Neural progenitor cell (in vitro differentiated cells): ENCODE measurements around the gene GSTA5. TPM values are rescaled to one million over a fixed set of nuclear protein-coding genes. Genes with fewer than 3 reads are reported as not detected.
"Not testable (repeated sequence)": the region's sequence is repeated elsewhere in the genome, so short reads cannot be mapped to it uniquely, and the experiment has no call there.

Experiments used
- DNase-seq: peaks from one replicate; pipeline ENCODE4 v3.0.0-alpha.2; 2016; ENCODE audit warnings: low spot score
- H2AFZ ChIP-seq: fragments of 200-600 bp; sonication (generic); replicated peaks from 2 replicates; pipeline ENCODE4 v1.6.1; 2016; ENCODE audit warnings: antibody characterized with exemption
- H3F3A ChIP-seq: fragments of 200-600 bp; sonication (generic); 2 replicates; pipeline ENCODE4 v1.6.1; 2016; ENCODE audit warnings: antibody characterized with exemption, low read depth
- H3K27ac ChIP-seq: fragments of 200-600 bp; sonication (generic); 2 replicates; pipeline ENCODE4 v1.5.1; 2016; ENCODE audit warnings: mild to moderate bottlenecking
- H3K27me3 ChIP-seq: fragments of 200-600 bp; sonication (generic); 2 replicates; pipeline ENCODE4 v1.6.1; 2016; ENCODE audit warnings: mild to moderate bottlenecking, moderate library complexity
- H3K36me3 ChIP-seq: fragments of 200-600 bp; sonication (generic); 2 replicates; pipeline ENCODE4 v1.5.1; 2016
- H3K4me1 ChIP-seq: fragments of 200-600 bp; sonication (generic); 2 replicates; pipeline ENCODE4 v1.6.1; 2016; ENCODE audit warnings: mixed run types
- H3K4me2 ChIP-seq: fragments of 200-600 bp; sonication (generic); 2 replicates; pipeline ENCODE4 v1.6.1; 2016
- H3K4me3 ChIP-seq: fragments of 200-600 bp; sonication (generic); 2 replicates; pipeline ENCODE4 v1.5.1; 2016
- H3K79me2 ChIP-seq: fragments of 200-600 bp; sonication (generic); 2 replicates; pipeline ENCODE4 v1.6.1; 2016; ENCODE audit warnings: low read depth
- H3K9ac ChIP-seq: fragments of 200-600 bp; sonication (generic); 2 replicates; pipeline ENCODE4 v1.6.1; 2016
- H3K9me3 ChIP-seq: fragments of 200-600 bp; sonication (generic); 2 replicates; pipeline ENCODE4 v1.5.1; 2016; ENCODE audit warnings: low read depth
- H4K20me1 ChIP-seq: fragments of 200-600 bp; sonication (generic); 2 replicates; pipeline ENCODE4 v1.6.1; 2016; ENCODE audit warnings: low read depth
- H3K27ac Mint-ChIP-seq: 3 replicates; pipeline ENCODE4 v1.8.0; 2021; ENCODE audit warnings: mixed read lengths
- H3K27me3 Mint-ChIP-seq: 2 replicates; pipeline ENCODE4 v1.8.0; 2022; ENCODE audit warnings: low read depth, mild to moderate bottlenecking, inconsistent platforms, moderate library complexity, mixed read lengths; ENCODE audit not compliant: insufficient read depth
- H3K36me3 Mint-ChIP-seq: 3 replicates; pipeline ENCODE4 v1.8.0; 2021; ENCODE audit warnings: mixed read lengths
- H3K4me1 Mint-ChIP-seq: 3 replicates; pipeline ENCODE4 v1.8.0; 2021; ENCODE audit warnings: mixed read lengths
- H3K4me3 Mint-ChIP-seq: 3 replicates; pipeline ENCODE4 v1.8.0; 2021; ENCODE audit warnings: mild to moderate bottlenecking, moderate library complexity, mixed read lengths
- H3K9me3 Mint-ChIP-seq: 3 replicates; pipeline ENCODE4 v1.8.0; 2020; ENCODE audit warnings: mixed read lengths
- EZH2 ChIP-seq: fragments of 200-600 bp; sonication (generic); IDR thresholded peaks from 2 replicates; pipeline ENCODE4 v1.6.1; 2017; ENCODE audit warnings: antibody characterized with exemption, mild to moderate bottlenecking, moderate library complexity
- EZH2phosphoT487 ChIP-seq: fragments of 200-600 bp; sonication (generic); IDR thresholded peaks from 2 replicates; pipeline ENCODE4 v1.6.1; 2017; ENCODE audit warnings: antibody characterized with exemption
- total RNA-seq: library from RNA; depleted of rRNA; stranded (reverse); fragments of >200 nt; gene quantifications from 2 replicates; pipeline ENCODE4 v1.2.3, GENCODE V29; 2015; ENCODE audit warnings: low replicate concordance
- TF ChIP-seq, protein P1 (sequence below): fragments of 200-600 bp; sonication (generic); IDR thresholded peaks from 2 replicates; pipeline ENCODE4 v1.5.1; 2017; ENCODE audit warnings: antibody characterized with exemption, mild to moderate bottlenecking

The GSTA5 gene
- total RNA-seq, 1 donor from 2014 or later: not detected

- Mint-ChIP-seq H3K9me3 (peaks cover 4% of the 10 kb centered on the region), H3K36me3 (no peaks in the 10 kb centered on the region)
Observed at GRCh38 chr6:52858416-52858815, 17.8 kb upstream of the GSTA5 start.

DNA sequence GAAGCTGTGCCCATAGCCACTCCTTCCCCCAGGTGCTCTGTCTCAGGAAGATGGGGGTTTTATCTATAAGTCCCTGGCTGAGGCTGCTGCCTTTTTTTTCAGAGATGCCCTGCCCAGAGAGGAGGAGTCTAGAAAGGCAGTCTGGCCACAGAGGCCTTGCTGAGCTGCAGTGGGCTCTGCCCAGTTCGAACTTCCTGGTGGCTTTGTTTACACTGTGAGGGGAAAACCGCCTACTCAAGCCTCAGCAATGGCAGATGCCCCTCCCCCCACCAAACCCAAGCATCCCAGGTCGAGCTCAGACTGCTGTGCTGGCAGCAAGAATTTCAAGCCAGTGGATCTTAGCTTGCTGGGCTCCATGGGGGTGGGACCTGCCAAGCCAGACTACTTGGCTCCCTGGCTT lies 15.5 kb upstream of the GSTA5 start:
- not testable (repeated sequence) for H3K36me3 Mint-ChIP-seq, H3K9me3 Mint-ChIP-seq, H4K20me1 ChIP-seq, H3K4me1 ChIP-seq, H3K9me3 ChIP-seq, H3K36me3 ChIP-seq, H3K27ac ChIP-seq, H3F3A ChIP-seq, H3K27me3 Mint-ChIP-seq, H3K79me2 ChIP-seq, H3K4me3 Mint-ChIP-seq, H3K4me3 ChIP-seq, H3K27ac Mint-ChIP-seq, H3K9ac ChIP-seq, H3K27me3 ChIP-seq
- peak; percentile 63 for DNase-seq
- peak overlapping the region; percentile 89 for H2AFZ ChIP-seq
- H3K4me1 Mint-ChIP-seq: peaks cover 13% of the 10 kb centered on the region
- H3K4me2 ChIP-seq: peak overlapping the region; percentile 8

More at GRCh38 chr6:52858416-52858815, 17.8 kb upstream of the GSTA5 start:
- no peaks in the 10 kb centered on the region for H3K79me2 ChIP-seq
- Mint-ChIP-seq H3K4me1 (peaks cover 13% of the 10 kb centered on the region), H3K27ac (no peak overlapping the region), H3K27me3 (no peaks in the 10 kb centered on the region), H3K4me3 (no peak overlapping the region)
- H3K4me1 ChIP-seq: peaks cover 6% of the 10 kb centered on the region
- no peaks in the 10 kb centered on the region for H3F3A ChIP-seq
- no peak overlapping the region for H3K4me2 ChIP-seq
- H3K9ac ChIP-seq: no peak overlapping the region
- no peaks in the 10 kb centered on the region for H4K20me1 ChIP-seq
- no peak for DNase-seq
- H3K27me3 ChIP-seq: no peaks in the 10 kb centered on the region
- no peak overlapping the region for H3K27ac ChIP-seq
- no peaks in the 10 kb centered on the region for H3K36me3 ChIP-seq
- no peaks in the 10 kb centered on the region for H3K9me3 ChIP-seq
- TF ChIP-seq, protein P1, sequence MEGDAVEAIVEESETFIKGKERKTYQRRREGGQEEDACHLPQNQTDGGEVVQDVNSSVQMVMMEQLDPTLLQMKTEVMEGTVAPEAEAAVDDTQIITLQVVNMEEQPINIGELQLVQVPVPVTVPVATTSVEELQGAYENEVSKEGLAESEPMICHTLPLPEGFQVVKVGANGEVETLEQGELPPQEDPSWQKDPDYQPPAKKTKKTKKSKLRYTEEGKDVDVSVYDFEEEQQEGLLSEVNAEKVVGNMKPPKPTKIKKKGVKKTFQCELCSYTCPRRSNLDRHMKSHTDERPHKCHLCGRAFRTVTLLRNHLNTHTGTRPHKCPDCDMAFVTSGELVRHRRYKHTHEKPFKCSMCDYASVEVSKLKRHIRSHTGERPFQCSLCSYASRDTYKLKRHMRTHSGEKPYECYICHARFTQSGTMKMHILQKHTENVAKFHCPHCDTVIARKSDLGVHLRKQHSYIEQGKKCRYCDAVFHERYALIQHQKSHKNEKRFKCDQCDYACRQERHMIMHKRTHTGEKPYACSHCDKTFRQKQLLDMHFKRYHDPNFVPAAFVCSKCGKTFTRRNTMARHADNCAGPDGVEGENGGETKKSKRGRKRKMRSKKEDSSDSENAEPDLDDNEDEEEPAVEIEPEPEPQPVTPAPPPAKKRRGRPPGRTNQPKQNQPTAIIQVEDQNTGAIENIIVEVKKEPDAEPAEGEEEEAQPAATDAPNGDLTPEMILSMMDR: no peak
- TF ChIP-seq EZH2phosphoT487: no peak
- TF ChIP-seq EZH2: no peak
- H3K4me3 ChIP-seq: no peak overlapping the region
- no peak overlapping the region for H2AFZ ChIP-seq

DNA sequence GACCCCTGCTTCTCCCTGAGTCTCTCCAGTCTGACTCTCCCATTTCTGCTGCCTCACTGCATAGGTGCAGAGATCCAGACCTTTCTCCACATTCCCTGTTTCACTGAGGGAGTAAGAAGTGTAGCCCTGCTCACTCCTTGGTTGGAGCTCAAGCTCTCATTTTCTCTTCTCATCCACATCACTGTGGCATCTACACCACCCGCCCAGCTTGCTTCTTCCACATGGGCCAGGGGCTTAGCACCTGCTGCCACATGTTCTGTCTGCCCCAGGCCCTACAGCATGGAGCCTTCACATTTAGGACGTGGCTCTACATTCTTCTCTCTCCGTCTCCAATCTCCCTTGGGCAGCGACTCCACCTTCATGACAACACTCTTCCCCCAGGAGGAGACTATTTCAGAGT lies 8.5 kb upstream of the GSTA5 start:
- Histone ChIP-seq H3K4me2 (no peak overlapping the region), H4K20me1 (no peaks in the 10 kb centered on the region), H3K9ac (no peak overlapping the region), H3K4me1 (peaks cover 4% of the 10 kb centered on the region), H3K79me2 (no peaks in the 10 kb centered on the region), H3K36me3 (no peaks in the 10 kb centered on the region), H3K27ac (no peak overlapping the region), H3K27me3 (no peaks in the 10 kb centered on the region), H3K9me3 (no peaks in the 10 kb centered on the region), H3K4me3 (no peak overlapping the region), H3F3A (no peaks in the 10 kb centered on the region), H2AFZ (no peak overlapping the region)
- no peaks in the 10 kb centered on the region for H3K36me3 Mint-ChIP-seq
- no peak for DNase-seq
- no peak overlapping the region for H3K27ac Mint-ChIP-seq
- H3K4me1 Mint-ChIP-seq: peaks cover 10% of the 10 kb centered on the region
- H3K4me3 Mint-ChIP-seq: no peak overlapping the region
- TF ChIP-seq EZH2 (no peak), EZH2phosphoT487 (no peak)
- TF ChIP-seq, protein P1: no peak
- H3K9me3 Mint-ChIP-seq: peaks cover 15% of the 10 kb centered on the region
- peaks cover 3% of the 10 kb centered on the region for H3K27me3 Mint-ChIP-seq

DNA sequence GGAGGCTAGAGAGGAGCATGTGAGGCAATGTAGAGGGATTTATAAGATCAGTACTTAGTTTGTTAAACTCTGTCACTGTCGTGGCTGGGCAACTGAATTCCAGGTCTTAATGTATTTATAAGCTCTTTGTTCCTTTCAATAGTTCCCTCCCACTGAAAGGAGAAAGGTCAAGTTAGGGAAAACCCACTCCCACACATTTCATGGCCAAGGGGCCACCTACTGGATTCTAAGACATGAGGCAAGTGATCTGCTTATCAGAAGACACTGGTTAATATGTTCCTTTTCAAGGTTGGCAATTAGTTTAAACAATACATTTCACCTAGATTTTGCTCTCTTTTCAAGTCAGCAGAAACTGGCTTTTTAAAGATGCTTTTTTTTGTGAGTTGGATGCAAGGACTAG lies 5.4 kb upstream of the GSTA5 start:
- Histone ChIP-seq H3K27ac (no peak overlapping the region), H3K27me3 (no peaks in the 10 kb centered on the region), H3K9ac (no peak overlapping the region), H3K4me1 (peaks cover 4% of the 10 kb centered on the region), H3F3A (no peaks in the 10 kb centered on the region), H3K4me2 (no peak overlapping the region), H4K20me1 (no peaks in the 10 kb centered on the region), H3K9me3 (no peaks in the 10 kb centered on the region), H3K4me3 (no peak overlapping the region), H2AFZ (no peak overlapping the region), H3K36me3 (no peaks in the 10 kb centered on the region), H3K79me2 (no peaks in the 10 kb centered on the region)
- H3K27ac Mint-ChIP-seq: peak overlapping the region; percentile 26
- H3K9me3 Mint-ChIP-seq: peaks cover 14% of the 10 kb centered on the region
- H3K27me3 Mint-ChIP-seq: no peaks in the 10 kb centered on the region
- no peak for TF ChIP-seq EZH2phosphoT487
- TF ChIP-seq, protein P1: no peak
- H3K36me3 Mint-ChIP-seq: no peaks in the 10 kb centered on the region
- no peak for DNase-seq
- no peak overlapping the region for H3K4me3 Mint-ChIP-seq
- H3K4me1 Mint-ChIP-seq: peaks cover 10% of the 10 kb centered on the region
